HG03354 (cell line): ENCODE data around the gene CCDC178.
A peak's percentile ranks its signal among the peaks of the same experiment; 100 is the strongest.
"Not testable (repeated sequence)": the region's sequence is repeated elsewhere in the genome, so short reads cannot be mapped to it uniquely, and the experiment has no call there.

Experiments used
- ATAC-seq: cut with Tn5 transposase; IDR thresholded peaks from one replicate; pipeline ENCODE4 v1.9.1; 2021; ENCODE audit warnings: mild to moderate bottlenecking; ENCODE audit not compliant: unreplicated experiment, poor library complexity, severe bottlenecking

Gene CCDC178

GRCh38 chr18:33034945-33035344 is 405.6 kb downstream of the CCDC178 start:
- ATAC-seq: no peak

- no peak for ATAC-seq
Measured at GRCh38 chr18:33034212-33034611, 406.3 kb downstream of the CCDC178 start.

GRCh38 chr18:33022370-33022769 is 418.2 kb downstream of the CCDC178 start:
- ATAC-seq: peak; percentile 76

- ATAC-seq: no peak
Measured at GRCh38 chr18:33020877-33021276, 419.6 kb downstream of the CCDC178 start.

GRCh38 chr18:33014060-33014796 is 426.3 kb downstream of the CCDC178 start:
- no peak for ATAC-seq

- ATAC-seq: no peak
Measured at GRCh38 chr18:33010149-33010548, 430.4 kb downstream of the CCDC178 start.

GRCh38 chr18:32998921-32999320 is 441.6 kb downstream of the CCDC178 start:
- ATAC-seq: no peak

- no peak for ATAC-seq
Measured at GRCh38 chr18:32998285-32998684, 442.2 kb downstream of the CCDC178 start.

GRCh38 chr18:32983721-32984120 is 456.8 kb downstream of the CCDC178 start:
- no peak for ATAC-seq

- ATAC-seq: no peak
Measured at GRCh38 chr18:32980896-32981295, 459.6 kb downstream of the CCDC178 start.

- ATAC-seq: no peak
Measured at GRCh38 chr18:32975501-32975900, 465.0 kb downstream of the CCDC178 start.

GRCh38 chr18:32975163-32975436 is 465.4 kb downstream of the CCDC178 start:
- no peak for ATAC-seq

- ATAC-seq: peak; percentile 92
Measured at GRCh38 chr18:32974421-32975162, 465.9 kb downstream of the CCDC178 start.

- ATAC-seq: no peak
Measured at GRCh38 chr18:32968248-32968647, 472.3 kb downstream of the CCDC178 start.

- ATAC-seq: no peak
Measured at GRCh38 chr18:32966141-32966540, 474.4 kb downstream of the CCDC178 start.

GRCh38 chr18:32961538-32961937 is 479.0 kb downstream of the CCDC178 start:
- no peak for ATAC-seq

GRCh38 chr18:32958746-32959145 is 481.8 kb downstream of the CCDC178 start:
- peak; percentile 87 for ATAC-seq

GRCh38 chr18:32956591-32957315 is 483.8 kb downstream of the CCDC178 start:
- no peak for ATAC-seq

GRCh38 chr18:32952318-32952717 is 488.2 kb downstream of the CCDC178 start:
- not testable (repeated sequence) for ATAC-seq

GRCh38 chr18:32937597-32937996 is 502.9 kb downstream of the CCDC178 start:
- ATAC-seq: no peak

GRCh38 chr18:32937066-32937465 is 503.5 kb downstream of the CCDC178 start:
- no peak for ATAC-seq
